GM19452 (cell line): ENCODE measurements around the gene PCDHA11.
"Not testable (repeated sequence)": the region's sequence is repeated elsewhere in the genome, so short reads cannot be mapped to it uniquely, and the experiment has no call there.

ENCODE experiments used
- ATAC-seq: cut with Tn5 transposase; IDR thresholded peaks from one replicate; pipeline ENCODE4 v1.9.1; 2021; ENCODE audit not compliant: unreplicated experiment

Gene PCDHA11

GRCh38 chr5:140848139-140849102 lies 20.3 kb upstream of the PCDHA11 start, which contains the start of gene PCDHA9:
Gene PCDHA9 (plus strand): TSS chr5:140848382. CDS start chr5:140848496, 114 bp downstream.
- ATAC-seq, result not testable (repeated sequence)

GRCh38 chr5:140849831-140850634 lies 18.7 kb upstream of the PCDHA11 start:
- not testable (repeated sequence) for ATAC-seq

GRCh38 chr5:140855772-140856674 lies 12.7 kb upstream of the PCDHA11 start, which contains the start of gene PCDHA10:
Gene PCDHA10 (plus strand): TSS chr5:140855897. CDS start chr5:140856049, 152 bp downstream.
- no peak for ATAC-seq

- ATAC-seq, result no peak
Observed at GRCh38 chr5:140857177-140857986, 11.4 kb upstream of the PCDHA11 start.

GRCh38 chr5:140857987-140858240 lies 10.8 kb upstream of the PCDHA11 start:
- no peak for ATAC-seq

- no peak for ATAC-seq
Observed at GRCh38 chr5:140862441-140863295, 6.1 kb upstream of the PCDHA11 start.

GRCh38 chr5:140869555-140869886 lies 764 bp downstream of the PCDHA11 start:
- no peak for ATAC-seq

GRCh38 chr5:140870221-140871201 lies 1.8 kb downstream of the PCDHA11 start:
- no peak for ATAC-seq

GRCh38 chr5:140875085-140876065 lies 6.6 kb downstream of the PCDHA11 start, which contains the start of gene PCDHA12:
Gene PCDHA12 (plus strand): TSS chr5:140875308. CDS start chr5:140875473, 165 bp downstream.
- ATAC-seq, result no peak

GRCh38 chr5:140876541-140877261 lies 7.9 kb downstream of the PCDHA11 start:
- ATAC-seq, result not testable (repeated sequence)

GRCh38 chr5:140877262-140877581 lies 8.5 kb downstream of the PCDHA11 start:
- ATAC-seq, result no peak

GRCh38 chr5:140881889-140882590 lies 13.3 kb downstream of the PCDHA11 start, which contains the start of gene PCDHA13:
Gene PCDHA13 (plus strand): TSS chr5:140882124. CDS start chr5:140882269, 145 bp downstream.
- no peak for ATAC-seq

- ATAC-seq, result no peak
Observed at GRCh38 chr5:140882591-140882899, 13.8 kb downstream of the PCDHA11 start.

GRCh38 chr5:140883373-140883772 lies 14.6 kb downstream of the PCDHA11 start:
- ATAC-seq, result no peak

- no peak for ATAC-seq
Observed at GRCh38 chr5:140883927-140884697, 15.4 kb downstream of the PCDHA11 start.
